Endothelial cell of umbilical vein (primary cell): ENCODE data around the gene PDXDC1. TPM values are rescaled to one million over a fixed set of nuclear protein-coding genes. Genes with fewer than 3 reads are reported as not detected.

Source experiments
- BruUV-seq: library from RNA; stranded (reverse); fragments of 400-500 nt; replicated peaks from 2 replicates; lab custom pipeline; 2021; lab: Mats Ljungman, UMichigan
- CTCF ChIA-PET: fragments of 300-600, 350-600 bp; sonication (Branson Sonifier 250); formaldehyde crosslinking; loops from one replicate; lab custom pipeline; 2021; ENCODE audit warnings: antibody characterized with exemption, inconsistent platforms; lab: Charles Lee
- POLR2A ChIA-PET: fragments of 300-600, 350-600 bp; sonication (Branson Sonifier 250); formaldehyde crosslinking; loops from one replicate; lab custom pipeline; 2021; ENCODE audit warnings: antibody characterized with exemption, inconsistent platforms; lab: Charles Lee
- DNase-seq: peaks from one replicate; pipeline ENCODE4 v3.0.0-alpha.2; 2011; ENCODE audit warnings: low read depth, low spot score
- FAIRE-seq: peaks from 2 replicates; lab custom pipeline; 2011; peaks lifted over from hg19 to GRCh38; lab: Jason Lieb, UNC
- H2AFZ ChIP-seq: 2 replicates; pipeline ENCODE4 v1.6.0; 2012; ENCODE audit warnings: low read depth, low read length, control low read depth, inconsistent platforms
- H3K27ac ChIP-seq: 2 replicates; pipeline ENCODE4 v1.5.1; 2011; ENCODE audit warnings: low read depth, mild to moderate bottlenecking, control low read depth, low read length, moderate library complexity; ENCODE audit not compliant: insufficient read depth
- H3K27me3 ChIP-seq, 2 experiments: 2 replicates each; pipeline versions ENCODE4 v1.6.0 to v1.6.1; 2011; ENCODE audit warnings: low read length in 2 of 2, mixed read lengths in 1 of 2; ENCODE audit not compliant: control insufficient read depth in 2 of 2, insufficient read depth in 2 of 2
- H3K36me3 ChIP-seq, 2 experiments: 2 replicates in 1 of 2; 3 replicates in 1 of 2; pipeline ENCODE4 v1.5.1; 2011; ENCODE audit warnings: low read length in 2 of 2, mild to moderate bottlenecking in 1 of 2, moderate library complexity in 1 of 2; ENCODE audit not compliant: control insufficient read depth in 2 of 2, insufficient read depth in 2 of 2; ENCODE audit errors: extremely low read depth in 1 of 2
- H3K4me1 ChIP-seq: 3 replicates; pipeline ENCODE4 v1.5.1; 2011; ENCODE audit warnings: mild to moderate bottlenecking, low read length; ENCODE audit not compliant: control insufficient read depth, insufficient read depth; ENCODE audit errors: extremely low read depth
- H3K4me2 ChIP-seq: 2 replicates; pipeline ENCODE4 v1.6.1; 2011; ENCODE audit warnings: low read length, control low read depth, mixed read lengths; ENCODE audit not compliant: insufficient read depth
- H3K4me3 ChIP-seq, 3 experiments: fragments of 200-600 bp in 1 of 3; sonication (generic), shearing (Covaris generic) in 1 of 3; replicated peaks in 1 of 3; 2 replicates each; pipeline ENCODE4 v1.5.1; 2011 to 2016; ENCODE audit warnings: control low read depth in 3 of 3, low read length in 3 of 3, mild to moderate bottlenecking in 2 of 3, inconsistent platforms in 1 of 3, low read depth in 1 of 3, moderate library complexity in 1 of 3; ENCODE audit not compliant: insufficient read depth in 1 of 3
- H3K79me2 ChIP-seq: 2 replicates; pipeline ENCODE4 v1.6.0; 2012; ENCODE audit warnings: low read length, inconsistent platforms; ENCODE audit not compliant: control insufficient read depth, insufficient read depth
- H3K9ac ChIP-seq: replicated peaks from 2 replicates; pipeline ENCODE3; 2011; ENCODE audit warnings: low read length, control low read depth; ENCODE audit not compliant: insufficient read depth; ENCODE audit errors: extremely low read depth
- H3K9me1 ChIP-seq: replicated peaks from 3 replicates; pipeline ENCODE4 v1.6.0; 2011; ENCODE audit warnings: mild to moderate bottlenecking, low read length; ENCODE audit not compliant: control insufficient read depth, insufficient read depth; ENCODE audit errors: extremely low read depth
- H3K9me3 ChIP-seq: replicated peaks from 2 replicates; pipeline ENCODE4 v1.5.1; 2012; ENCODE audit warnings: low read length, inconsistent platforms; ENCODE audit not compliant: control insufficient read depth, insufficient read depth
- H4K20me1 ChIP-seq: replicated peaks from 2 replicates; pipeline ENCODE3; 2011; ENCODE audit warnings: mild to moderate bottlenecking, low read length; ENCODE audit not compliant: control insufficient read depth, insufficient read depth; ENCODE audit errors: extremely low read depth
- EZH2 ChIP-seq: IDR thresholded peaks from 2 replicates; pipeline ENCODE4 v1.6.1; 2012; ENCODE audit warnings: borderline replicate concordance, low read depth, mild to moderate bottlenecking, moderate library complexity, low read length, inconsistent platforms; ENCODE audit not compliant: severe bottlenecking
- FOS ChIP-seq: IDR thresholded peaks from 2 replicates; pipeline ENCODE4 v1.6.1; 2011; ENCODE audit warnings: mild to moderate bottlenecking, low read length, moderate library complexity, borderline replicate concordance; ENCODE audit not compliant: insufficient read depth
- GATA2 ChIP-seq: IDR thresholded peaks from 2 replicates; pipeline ENCODE4 v1.7.0; 2011; ENCODE audit warnings: low read depth, mild to moderate bottlenecking, moderate library complexity, mixed read lengths, low read length; ENCODE audit not compliant: insufficient read length, insufficient read depth
- MYC ChIP-seq: IDR thresholded peaks from one replicate; pipeline ENCODE4 v1.6.1; 2011; ENCODE audit warnings: mild to moderate bottlenecking, low read depth, low read length
- POLR2A ChIP-seq: IDR thresholded peaks from 2 replicates; pipeline ENCODE4 v1.6.1; 2012; ENCODE audit warnings: low read depth, mild to moderate bottlenecking, control low read depth, low read length
- POLR2AphosphoS5 ChIP-seq: IDR thresholded peaks from 2 replicates; pipeline ENCODE4 v1.6.1; 2012; ENCODE audit warnings: low read depth, mild to moderate bottlenecking, control low read depth, low read length, moderate library complexity; ENCODE audit not compliant: insufficient read depth
- dilution Hi-C: fragments of 300-500 bp; cut with MboI; formaldehyde crosslinking; loops from one replicate; pipeline ENCODE4 v1.15.0; 2019; ENCODE audit warnings: low sequenced_read_pairs; ENCODE audit not compliant: extremely low pct_ligation_motif_present
- intact Hi-C: fragments of 100-400 bp; cut with micrococcal nuclease; formaldehyde crosslinking; loops from one replicate; pipeline ENCODE4 v1.10.0; 2022
- polyA plus RNA-seq, 4 experiments: library from polyadenylated mRNA; depleted of rRNA in 3 of 4; stranded (reverse) in 3 of 4; unstranded in 1 of 4; fragments of >200 nt; gene quantifications; 2 replicates each; pipeline versions ENCODE4 v1.2.1 to v1.2.3, GENCODE V29; 2011 to 2012; ENCODE audit warnings: missing spikeins in 1 of 4
- total RNA-seq: library from RNA; stranded (reverse); gene quantifications from 2 replicates; pipeline ENCODE4 v1.2.3, GENCODE V29; 2021
- TF ChIP-seq, protein P1 (sequence below): IDR thresholded peaks from 2 replicates; pipeline ENCODE4 v1.6.1; 2011; ENCODE audit not compliant: insufficient read depth, insufficient read length
- TF ChIP-seq, protein P2 (sequence below), 2 donors: IDR thresholded peaks; 1 replicate in 1 of 2; 2 replicates in 1 of 2; pipeline ENCODE4 v1.5.1; 2011; ENCODE audit warnings: low read length in 2 of 2, mild to moderate bottlenecking in 2 of 2, moderate library complexity in 2 of 2, control low read depth in 1 of 2, inconsistent platforms in 1 of 2, low read depth in 1 of 2; ENCODE audit not compliant: insufficient read depth in 1 of 2; ENCODE audit errors: extremely low read depth in 1 of 2

The PDXDC1 gene
- total and polyA plus RNA-seq, 2 donors (not counting 3 experiments of a cell fraction or from before 2014, with no cell fraction given), result 44.6 to 78.9 TPM

DNA sequence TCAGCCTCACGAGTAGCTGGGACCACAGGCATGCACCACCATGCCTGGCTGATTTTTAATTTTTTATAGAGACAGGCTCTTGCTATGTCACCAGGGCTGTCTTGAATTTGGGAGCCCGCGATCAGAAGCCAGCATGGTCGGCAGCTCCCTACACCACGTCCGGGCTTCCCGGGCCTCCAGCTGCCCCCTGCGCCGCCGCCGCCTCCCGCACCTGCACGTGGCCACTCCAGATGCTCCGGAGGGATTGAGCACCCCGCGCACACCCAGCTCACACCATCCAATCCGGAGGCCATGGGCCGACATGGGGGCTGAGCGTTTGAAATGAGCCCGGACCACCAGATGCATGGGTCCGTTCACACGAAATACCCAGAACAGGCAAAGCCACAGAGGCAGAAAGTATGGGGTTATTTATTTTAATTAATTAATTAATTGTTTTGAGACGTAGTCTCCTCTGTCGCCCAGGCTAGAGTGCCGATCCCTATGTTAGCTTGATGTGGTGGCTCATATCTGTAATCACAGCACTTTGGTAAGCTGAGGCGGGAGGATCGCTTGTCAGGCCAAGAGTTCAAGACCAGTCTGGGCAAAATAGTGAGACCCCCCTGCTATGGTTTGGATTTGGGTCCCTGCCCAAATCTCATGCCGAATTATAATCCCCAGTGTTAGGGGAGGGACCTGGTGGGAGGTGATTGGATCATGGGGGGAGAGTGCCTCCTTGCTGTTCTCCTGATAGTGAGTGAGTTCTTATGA, 17.1 kb upstream of the PDXDC1 start:
- Histone ChIP-seq H3K27me3 (peaks cover 0 to 4% of the 10 kb centered on the region in 2 experiments), H3K36me3 (no peaks in the 10 kb centered on the region), H3K4me3 (no peak overlapping the region), H3K4me1 (no peaks in the 10 kb centered on the region), H2AFZ (no peak overlapping the region), H3K9me1 (no peaks in the 10 kb centered on the region), H3K9me3 (no peaks in the 10 kb centered on the region), H3K27ac (no peak overlapping the region), H3K4me2 (no peak overlapping the region), H3K9ac (no peak overlapping the region), H3K79me2 (no peaks in the 10 kb centered on the region), H4K20me1 (peaks cover 4% of the 10 kb centered on the region)
- no peak for TF ChIP-seq EZH2
- no peak for TF ChIP-seq POLR2A
- TF ChIP-seq, protein P1, sequence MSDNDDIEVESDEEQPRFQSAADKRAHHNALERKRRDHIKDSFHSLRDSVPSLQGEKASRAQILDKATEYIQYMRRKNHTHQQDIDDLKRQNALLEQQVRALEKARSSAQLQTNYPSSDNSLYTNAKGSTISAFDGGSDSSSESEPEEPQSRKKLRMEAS, result no peak
- no peak for TF ChIP-seq FOS
- TF ChIP-seq, protein P2, sequence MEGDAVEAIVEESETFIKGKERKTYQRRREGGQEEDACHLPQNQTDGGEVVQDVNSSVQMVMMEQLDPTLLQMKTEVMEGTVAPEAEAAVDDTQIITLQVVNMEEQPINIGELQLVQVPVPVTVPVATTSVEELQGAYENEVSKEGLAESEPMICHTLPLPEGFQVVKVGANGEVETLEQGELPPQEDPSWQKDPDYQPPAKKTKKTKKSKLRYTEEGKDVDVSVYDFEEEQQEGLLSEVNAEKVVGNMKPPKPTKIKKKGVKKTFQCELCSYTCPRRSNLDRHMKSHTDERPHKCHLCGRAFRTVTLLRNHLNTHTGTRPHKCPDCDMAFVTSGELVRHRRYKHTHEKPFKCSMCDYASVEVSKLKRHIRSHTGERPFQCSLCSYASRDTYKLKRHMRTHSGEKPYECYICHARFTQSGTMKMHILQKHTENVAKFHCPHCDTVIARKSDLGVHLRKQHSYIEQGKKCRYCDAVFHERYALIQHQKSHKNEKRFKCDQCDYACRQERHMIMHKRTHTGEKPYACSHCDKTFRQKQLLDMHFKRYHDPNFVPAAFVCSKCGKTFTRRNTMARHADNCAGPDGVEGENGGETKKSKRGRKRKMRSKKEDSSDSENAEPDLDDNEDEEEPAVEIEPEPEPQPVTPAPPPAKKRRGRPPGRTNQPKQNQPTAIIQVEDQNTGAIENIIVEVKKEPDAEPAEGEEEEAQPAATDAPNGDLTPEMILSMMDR (IDR thresholded peaks at IDR 0.05; ENCODE audit: extremely low read depth in 1 of 2, insufficient read depth in 1 of 2, low read depth in 1 of 2, low read length in 2 of 2), result no peak
- TF ChIP-seq MYC, result no peak
- TF ChIP-seq GATA2, result no peak
- no peak for TF ChIP-seq POLR2AphosphoS5
- intact Hi-C loops (no loop called here), dilution Hi-C loops (no loop called here)
- POLR2A ChIA-PET, result no interaction called here
- FAIRE-seq (no peak), DNase-seq (no peak)
- CTCF ChIA-PET, result interaction anchor here (1.1 to 1.7 kb wide), 3 partner anchors 11 to 77 kb away, joined by 4 to 5 read pairs (median 4); no protein-coding TSS in a partner anchor
- no TSS peak for BruUV-seq
